ENCODE data around the gene PDE1A.
"Not testable (repeated sequence)": the region's sequence is repeated elsewhere in the genome, so short reads cannot be mapped to it uniquely, and the experiment has no call there.

PDE1A gene

DNA sequence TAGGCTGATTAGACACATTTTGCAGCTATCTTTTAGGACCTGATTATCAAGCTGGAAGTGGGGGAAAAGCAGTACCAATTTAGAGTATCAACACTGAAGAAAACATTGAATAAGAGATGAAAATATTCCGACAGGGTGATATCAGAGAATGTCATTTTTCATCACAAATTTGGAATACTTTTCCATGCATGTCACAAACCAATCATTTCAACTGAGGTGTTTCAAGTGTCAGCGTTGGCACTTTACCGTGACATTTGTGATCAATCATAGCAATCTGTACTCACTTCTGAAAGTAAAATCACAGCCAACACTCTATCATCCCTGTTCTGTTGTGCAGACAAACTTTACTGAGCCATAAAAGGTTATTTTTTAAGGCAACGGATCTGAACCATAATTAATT, 75.4 kb downstream of the PDE1A start:
- DNase-seq: no peak

DNA sequence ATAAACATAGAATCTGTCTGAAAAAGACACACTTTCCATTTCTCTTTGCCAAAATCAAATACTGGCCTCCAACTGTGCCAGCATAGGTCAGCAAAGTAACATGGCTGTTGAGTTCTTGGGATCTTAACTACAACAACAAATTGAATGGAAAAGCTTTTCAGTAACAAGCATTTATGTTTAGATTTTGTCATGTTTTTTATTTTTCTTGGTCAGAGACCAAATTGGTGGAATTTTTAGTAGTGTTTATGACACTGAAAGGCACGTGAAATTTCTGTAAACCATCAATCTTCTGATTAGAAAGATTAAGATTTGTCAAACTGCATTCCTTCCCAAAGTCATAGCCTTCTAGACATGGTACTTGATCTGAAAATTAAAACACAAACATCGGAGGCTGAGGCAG, 77.6 kb downstream of the PDE1A start:
- DNase-seq: no peak

DNA sequence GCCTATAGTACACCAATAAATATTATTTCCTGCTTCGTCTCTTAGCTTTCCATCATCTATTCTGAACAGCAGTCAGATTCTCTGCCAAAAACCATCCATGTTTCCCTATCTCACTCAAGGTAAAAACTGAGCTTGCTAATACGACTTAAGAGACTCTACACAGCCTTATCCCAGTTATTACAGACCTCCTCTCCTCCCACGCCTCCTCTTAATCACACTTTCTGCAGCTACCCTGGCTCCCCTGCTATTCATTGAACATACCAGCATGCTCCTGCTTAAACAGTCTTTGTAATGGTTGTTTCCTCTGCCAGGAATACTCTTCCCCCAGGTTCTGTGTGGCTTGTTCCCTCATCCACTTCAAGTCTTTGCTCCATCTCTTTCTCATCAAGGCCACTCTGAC, 81.5 kb downstream of the PDE1A start:
- DNase-seq: no peak

DNA sequence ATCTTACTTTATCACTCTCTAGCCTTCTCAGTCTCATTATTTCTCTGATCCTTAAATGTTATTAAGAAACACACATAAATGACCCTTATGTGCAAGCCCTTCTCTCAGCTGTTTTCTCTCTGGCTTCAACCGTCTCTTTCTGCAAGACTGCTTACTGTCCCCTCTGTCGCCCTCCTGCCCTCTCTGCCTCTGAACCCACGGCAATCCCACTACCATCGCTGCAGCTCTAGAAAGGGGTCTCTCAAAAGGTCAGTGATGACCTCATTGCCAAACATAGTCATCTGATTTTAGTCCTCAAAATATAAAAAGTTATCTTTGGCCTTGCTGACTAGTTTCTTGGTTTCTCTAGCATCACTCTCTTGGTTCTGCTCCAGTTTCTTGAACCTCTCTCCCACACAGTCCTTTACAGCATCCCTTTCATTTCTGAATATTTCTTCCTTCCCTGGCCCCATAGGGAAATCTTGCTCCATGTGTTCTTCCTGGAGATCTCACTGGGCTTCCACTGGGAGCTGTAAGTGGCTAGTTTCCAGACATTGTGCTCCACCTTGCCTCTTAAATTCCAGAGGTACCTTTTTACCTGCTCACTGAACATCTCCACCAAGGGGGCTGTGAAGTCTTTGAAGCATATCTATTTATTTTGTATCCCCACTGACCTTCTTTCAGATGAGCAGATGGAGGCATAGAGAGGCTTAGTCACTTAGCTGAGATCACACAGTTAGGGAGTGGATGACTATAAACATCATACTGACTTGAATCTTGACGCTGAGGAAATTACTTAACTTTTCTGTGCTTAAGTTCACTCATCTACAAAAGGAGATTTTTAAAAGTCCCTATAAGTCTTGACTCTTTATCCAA, 96.2 kb downstream of the PDE1A start:
- DNase-seq: no peak

DNA sequence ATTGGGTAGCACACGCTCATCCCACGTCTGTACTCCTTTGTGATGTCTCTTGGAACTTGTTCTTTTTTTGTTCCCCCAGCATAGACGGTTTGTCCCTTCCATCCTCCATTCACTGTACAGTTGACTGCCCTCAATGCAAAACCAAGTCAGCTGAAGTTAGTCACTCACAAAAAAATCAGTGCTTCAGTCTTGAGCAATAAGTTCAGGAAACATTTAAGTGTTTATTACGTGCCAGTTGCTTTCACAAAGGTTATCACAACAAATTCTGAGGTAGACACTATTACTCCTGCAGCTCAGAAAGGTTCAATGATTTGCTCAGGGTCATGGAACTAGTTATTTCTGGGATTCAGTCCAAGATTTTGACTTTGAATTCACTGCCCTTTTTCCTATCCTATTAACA, 102.2 kb downstream of the PDE1A start:
- no peak for DNase-seq

DNA sequence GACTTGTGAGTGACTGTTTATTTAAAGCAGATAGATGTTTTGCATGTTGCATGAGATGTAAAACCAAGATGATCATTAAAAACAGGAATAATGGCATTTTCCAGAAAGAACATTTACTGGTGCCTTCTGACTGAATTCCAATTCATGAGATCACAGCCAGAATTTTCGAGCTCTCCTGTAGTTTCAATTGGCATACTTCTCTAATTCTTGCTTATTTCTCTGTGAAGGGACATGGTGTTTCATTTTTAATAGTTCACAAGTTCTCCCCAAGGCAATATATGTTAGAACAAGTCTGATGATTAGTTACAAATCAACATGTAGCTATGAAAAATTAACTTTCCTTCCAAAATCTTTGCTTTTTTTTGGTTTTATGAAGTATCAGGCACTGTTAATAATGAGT, 105.7 kb downstream of the PDE1A start:
- DNase-seq: no peak

DNA sequence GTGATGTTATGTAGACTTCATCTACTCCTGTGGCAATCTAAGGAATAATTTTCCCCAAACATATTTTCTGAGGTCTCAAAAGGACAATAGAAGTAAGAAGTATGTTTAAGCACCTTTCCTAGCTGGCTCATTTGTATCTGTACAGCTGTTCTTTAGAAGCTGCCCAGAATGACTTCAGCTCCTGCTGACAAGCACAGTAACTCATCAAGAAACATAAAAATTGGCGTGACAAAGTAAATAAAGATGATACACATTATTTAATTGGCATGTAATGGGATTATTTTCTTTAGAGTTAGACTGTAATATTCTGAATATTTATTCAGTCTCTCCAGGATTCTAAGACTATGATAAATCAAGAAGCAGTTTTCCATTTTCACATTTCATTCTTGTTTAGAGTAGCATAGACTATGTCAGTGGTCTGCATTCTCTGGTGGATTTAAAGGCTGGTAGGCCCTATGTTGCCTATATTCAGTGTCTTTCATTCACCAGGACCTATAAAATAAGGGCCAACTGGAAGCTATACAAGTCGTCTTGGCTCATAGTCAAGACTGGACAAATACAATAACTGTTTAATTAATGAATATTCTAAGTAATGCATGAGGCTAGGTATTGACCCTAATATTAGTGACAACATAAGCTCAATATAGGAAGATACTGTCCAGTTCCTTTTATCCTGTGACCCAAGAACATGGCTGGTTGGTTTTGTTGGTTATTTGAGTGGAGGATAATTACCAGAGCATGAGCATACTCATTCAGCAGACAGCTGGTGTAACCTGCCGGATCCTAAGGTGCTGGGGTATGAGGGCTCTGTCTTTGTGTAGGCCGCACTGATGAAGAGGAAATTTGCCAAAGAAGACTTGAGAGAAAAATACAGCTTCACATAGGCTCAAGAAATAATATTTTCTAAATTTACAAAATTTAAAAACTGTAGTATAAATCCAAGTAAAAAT, 107.0 kb downstream of the PDE1A start:
- no peak for DNase-seq

DNA sequence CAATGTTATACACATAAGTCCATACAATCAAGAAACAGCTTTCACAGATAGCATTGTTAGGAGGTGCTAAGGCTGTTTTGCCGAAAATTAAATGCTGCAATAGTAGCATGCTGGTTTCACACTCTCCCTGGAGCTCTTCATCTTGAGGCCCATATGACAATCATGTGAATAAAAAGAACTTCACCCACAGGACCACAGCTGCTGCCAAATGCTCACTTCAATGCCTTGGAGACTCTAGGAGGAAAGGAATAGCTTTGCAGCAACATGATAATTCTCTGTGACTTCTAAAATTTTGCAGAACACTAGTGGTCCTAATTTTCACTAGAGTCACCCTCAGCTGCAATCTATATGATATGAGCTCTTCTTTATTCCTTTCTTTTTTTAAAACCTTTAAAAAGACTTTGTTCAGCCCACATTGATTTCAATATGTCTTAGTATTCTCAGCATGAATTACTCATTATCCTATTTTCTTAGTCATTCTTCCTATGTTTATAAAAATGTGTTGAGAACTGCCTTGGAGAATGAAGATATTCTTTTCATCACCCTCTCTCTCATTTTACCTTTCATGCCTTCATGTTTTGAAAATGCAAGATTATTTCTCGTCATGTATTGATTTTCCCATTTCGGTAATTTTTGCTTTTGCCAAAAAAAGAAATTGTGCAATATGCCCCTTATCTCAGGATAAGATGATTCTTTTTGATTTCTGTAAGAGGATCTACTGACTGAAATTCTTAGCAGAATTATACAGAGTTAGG, 108.2 kb downstream of the PDE1A start:
- DNase-seq: no peak

DNA sequence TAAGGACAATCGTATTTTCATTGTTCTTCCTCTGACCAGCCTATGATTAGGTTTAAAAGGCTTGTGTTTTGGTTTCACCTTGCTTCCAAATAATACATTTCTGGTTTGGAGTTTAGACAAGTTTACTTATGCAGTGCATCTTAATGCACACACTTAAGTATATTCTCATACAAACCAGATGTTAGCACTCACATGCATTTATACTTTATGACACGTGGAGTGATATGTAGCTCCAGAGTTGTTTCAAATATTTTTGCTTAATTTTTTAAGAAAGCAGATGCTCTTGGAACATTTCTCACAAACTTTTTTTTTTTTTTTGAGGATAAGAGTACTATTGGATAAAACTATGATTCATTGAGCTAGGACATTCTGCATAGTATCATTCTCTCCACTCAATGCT, 109.9 kb downstream of the PDE1A start:
- no peak for DNase-seq

DNA sequence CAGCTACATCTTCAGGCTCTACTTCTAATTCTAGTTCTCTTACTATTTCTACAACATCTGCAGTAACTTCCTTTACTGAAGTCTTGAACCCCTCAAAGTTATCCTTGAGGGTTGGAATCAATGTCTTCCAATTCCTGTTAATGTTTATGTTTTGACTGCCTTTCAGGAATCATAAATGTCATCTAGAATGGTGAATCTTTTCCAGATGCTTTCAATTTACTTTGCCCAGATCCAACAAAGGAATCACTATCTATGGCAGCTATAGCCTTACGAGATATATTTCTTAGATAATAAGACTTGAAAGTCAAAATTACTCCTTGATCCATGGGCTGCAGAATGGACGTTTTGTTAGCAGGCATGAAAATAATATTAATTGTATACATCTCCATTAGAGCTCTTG, 123.9 kb downstream of the PDE1A start:
- DNase-seq: no peak

DNA sequence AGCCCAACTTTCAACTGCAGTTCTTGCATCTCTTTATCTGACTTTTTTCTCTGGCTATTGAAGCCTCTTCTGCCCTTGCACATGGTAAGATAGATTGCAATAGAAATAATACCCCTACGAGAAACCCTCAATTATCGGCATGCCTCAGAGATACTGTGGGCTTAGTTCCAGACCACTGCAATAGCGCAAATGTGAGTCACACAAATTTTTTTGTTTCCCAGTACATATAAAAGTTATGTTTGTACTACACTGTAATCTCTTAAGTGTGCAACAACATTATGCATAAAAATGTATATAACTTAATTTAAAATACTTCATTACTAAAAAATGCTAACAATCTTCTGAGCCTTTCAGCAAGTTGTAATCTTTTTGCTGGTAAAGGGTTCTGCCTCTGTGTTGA, 124.7 kb downstream of the PDE1A start:
- DNase-seq: no peak

DNA sequence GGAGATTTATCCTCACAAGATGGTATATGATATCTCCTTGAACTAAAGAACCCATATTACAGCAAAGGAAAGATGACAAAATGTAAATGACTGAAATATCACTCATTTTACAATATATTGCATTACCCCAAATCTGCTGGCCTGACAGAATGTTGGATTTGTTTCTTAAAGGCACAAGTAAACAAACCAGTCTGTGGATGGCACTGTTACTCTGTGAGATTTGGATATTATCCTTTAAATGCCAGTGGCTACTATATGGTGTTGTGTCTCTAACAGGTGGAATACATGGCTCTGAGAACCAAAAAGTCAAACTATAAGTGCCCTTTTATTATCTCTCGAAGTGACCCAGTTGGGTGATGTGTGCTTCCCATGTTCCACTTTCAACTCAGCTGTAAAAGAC, 125.7 kb downstream of the PDE1A start:
- peak; percentile 21 for DNase-seq

DNA sequence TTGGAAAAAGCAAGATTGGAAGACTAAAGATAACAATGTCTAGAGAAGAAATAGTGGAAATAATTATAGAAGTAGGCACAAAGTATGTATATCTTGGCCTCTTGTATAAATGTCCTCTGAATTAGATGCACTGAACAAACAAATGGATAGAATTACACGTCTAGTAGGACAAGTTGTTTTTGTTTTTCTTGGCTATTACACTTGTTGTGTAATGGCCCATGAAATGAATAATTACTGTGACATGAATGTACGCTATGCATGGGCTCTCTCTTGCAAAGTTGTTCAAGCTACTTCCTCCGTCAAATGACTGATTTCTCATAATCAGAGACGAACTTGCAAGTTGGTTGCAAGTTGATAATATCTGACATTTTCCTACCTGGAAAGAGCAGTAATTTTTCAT, 126.2 kb downstream of the PDE1A start:
- DNase-seq: peak; percentile 86

DNA sequence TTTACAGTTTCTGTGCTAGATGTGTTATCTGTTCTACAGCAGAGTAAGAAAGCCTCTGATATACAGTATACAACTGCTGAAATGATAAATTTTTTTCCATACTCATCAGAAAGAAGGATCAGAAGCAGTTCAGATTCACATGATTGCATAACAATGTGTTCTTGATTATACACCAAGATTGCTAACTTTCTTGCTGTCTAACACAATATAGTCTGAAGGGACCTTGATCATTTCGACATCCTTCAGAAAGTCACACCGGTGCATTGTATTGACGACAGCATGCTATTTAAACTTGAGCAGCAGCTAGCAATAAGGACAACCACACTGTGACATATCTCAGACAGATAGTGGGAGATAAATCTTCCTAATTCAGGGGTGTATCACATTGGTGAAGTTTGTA, 127.2 kb downstream of the PDE1A start:
- DNase-seq: no peak

DNA sequence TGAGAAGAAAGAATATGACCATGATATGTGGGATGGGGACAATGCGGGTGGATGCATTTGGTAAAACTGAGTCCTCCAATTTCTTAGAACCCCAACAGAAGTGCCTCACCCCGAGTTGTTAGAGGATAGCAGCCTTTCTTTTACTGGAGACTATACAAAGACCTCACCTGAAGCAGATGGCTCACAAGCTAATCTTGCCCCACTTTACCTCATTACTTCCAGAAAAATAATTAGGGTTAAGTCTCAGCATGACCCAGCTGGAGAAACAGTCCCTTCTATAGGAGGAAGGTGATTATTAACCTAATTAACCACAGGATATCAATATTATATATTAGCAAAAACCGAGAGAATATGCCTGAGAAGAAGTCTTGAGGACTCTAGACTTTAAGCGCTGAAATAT, 128.4 kb downstream of the PDE1A start:
- DNase-seq: no peak

DNA sequence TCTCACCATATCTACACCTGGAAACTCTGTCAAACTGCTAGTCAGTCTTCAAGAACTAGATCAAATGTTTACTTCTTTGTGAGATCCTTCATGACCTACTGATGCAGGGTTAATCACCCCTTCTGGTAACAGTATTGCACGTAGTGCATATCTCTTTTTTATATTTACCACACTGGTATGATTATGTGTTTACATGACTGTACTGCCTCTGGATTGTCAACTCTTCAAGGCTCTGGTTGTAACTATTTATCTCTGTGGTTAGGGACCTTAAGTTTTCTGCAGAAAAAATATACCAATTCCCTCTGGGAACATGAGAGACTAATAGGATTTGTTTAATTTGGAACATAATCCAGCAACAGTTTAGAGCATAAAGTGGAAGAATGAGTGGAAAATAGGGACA, 135.5 kb downstream of the PDE1A start:
- DNase-seq: no peak

DNA sequence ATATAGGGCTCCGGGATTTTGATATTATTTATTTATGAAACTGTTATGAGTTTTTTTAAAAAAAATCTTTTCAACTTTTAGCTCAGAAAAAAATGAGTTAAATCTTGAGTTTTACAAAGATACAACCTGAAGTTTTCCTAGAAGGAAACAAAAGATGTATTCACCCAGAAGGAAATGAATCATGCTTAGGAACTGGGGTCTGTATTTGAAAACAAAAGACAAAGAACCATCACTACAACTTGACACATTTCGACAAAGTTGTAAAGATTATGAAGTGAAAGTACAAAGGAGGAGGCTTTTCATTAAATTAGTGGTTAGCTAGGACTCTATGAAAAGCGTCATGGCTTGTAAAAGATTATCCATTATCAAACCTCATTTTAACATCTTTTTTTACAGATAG, 143.3 kb downstream of the PDE1A start:
- no peak for DNase-seq

DNA sequence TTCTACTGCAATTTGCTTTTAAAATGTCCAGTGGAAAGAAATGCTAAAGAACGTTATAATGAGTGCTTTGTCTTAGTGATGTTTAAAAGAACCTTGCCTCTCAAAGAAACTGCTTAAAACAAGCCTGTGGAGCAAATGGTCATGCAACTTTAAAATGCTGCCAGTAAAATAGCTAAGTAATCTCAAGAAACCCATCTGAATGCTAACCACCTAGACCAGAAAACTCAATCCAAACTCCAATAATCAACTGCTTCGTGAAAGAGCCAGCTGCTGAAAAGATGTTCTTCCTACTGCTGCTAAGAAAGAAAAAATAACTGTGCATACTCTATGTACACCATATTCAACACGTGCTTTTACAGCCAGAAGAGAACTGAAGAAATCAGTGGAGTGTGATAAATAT, 145.6 kb downstream of the PDE1A start:
- DNase-seq: no peak

DNA sequence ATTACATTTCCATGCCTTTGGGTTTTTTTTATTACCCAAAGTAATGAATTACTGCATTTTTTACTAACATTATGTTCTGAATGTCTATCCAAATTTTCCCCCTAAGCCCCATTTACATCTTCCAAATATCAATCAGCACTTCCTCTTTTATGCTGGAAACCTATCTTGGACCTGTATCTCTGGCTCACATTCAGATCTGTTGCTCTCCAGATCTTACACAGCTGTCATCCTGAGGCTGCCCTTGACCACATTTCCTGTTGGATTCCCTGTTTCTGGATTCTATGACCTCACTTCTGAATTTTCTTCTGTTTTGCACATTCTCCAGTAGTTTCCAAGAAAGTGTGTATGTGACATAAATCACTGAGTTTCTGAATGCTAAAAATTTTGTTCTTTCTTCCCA, 146.7 kb downstream of the PDE1A start:
- DNase-seq: no peak

DNA sequence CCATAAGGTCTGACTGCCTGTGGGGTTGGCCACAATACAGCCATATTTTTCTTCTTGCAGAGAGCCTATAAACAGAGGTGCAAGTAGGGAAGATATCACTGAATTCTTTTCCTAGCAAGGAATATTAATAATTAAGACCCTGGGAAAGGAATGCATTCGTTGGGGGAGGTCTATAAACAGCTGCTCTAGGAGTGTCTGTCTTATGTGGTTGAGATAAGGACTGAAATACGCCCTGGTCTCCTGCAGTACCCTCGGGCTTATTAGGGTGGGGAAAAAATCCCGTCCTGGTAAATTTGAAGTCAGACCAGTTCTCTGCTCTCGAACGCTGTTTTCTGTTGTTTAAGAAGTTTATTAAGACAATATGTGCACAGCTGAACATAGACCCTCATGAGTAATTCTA, 150.2 kb downstream of the PDE1A start:
- not testable (repeated sequence) for DNase-seq

DNA sequence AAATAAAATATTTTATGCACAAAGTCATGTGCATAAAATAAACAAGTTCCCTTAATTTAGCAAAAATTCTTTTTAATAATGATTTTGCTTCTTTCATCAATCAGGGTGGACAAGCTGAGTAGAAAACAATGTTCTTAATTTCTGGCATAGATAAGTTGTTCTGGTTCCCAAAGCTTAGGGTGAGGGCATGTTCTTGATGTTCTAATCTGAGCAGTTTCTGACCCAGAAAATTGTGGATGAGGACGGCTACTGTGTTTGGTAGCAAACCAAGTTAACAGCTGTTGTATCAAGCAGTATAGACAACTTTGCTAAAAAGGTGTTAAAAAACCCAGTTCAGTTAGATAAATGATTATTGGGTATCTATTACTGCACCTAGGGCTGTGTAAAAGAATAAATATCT, 158.9 kb downstream of the PDE1A start:
- DNase-seq: no peak

DNA sequence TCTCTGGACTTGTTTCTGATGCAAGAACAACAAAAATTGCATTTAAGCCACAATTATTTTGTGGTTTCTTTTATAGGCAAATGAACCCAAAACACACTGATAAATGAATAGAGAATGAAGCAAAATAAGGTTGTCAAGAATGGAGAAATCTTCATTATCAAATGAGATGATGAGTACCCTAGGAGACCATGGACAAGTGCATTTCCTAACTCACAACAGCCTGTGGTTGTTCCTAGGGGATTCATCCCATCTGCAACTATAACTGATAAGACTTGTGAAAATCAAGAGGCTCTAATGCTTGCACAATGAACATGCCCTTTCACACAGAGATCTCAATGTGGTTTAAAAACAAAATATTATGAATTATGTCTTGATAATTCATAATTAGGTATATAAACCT, 159.9 kb downstream of the PDE1A start:
- DNase-seq: no peak

DNA sequence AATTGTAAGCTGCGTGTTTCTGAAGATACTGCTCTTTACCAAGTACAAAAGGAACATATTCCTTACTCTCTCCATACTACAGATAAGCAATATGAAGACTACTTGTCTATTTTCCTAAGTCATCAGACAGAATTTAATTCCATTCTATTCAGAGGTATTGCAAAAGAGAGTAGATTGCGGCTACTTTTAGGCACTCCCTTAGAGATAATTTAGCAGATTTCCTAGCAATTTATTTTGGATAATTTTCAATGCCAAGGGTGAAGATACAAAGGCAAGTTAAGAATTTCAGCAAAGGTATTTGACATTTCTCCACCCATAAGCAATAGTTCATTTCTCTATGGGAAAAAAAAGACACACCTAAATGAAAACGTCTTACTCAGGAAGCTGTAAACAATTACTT, 161.1 kb downstream of the PDE1A start:
- DNase-seq: no peak

Data from NCI-H1105 treated with DMSO at 0.1 percent for 48 hours (cell line).